Fibroblast of skin of abdomen (primary cell): ENCODE measurements around the gene GID8.

ENCODE experiments used
- DNase-seq: peaks from one replicate; pipeline ENCODE4 v3.0.0-alpha.2; 2013

GID8 gene

GRCh38 chr20:62923059-62923668 is 14.8 kb upstream of the GID8 start:
- DNase-seq: peak; percentile 52

- DNase-seq: no peak
Observed at GRCh38 chr20:62923669-62924441, 14.1 kb upstream of the GID8 start.

- DNase-seq: peak; percentile 34
Observed at GRCh38 chr20:62924442-62925075, 13.4 kb upstream of the GID8 start.

- DNase-seq: no peak
Observed at GRCh38 chr20:62925076-62925419, 12.9 kb upstream of the GID8 start.

- DNase-seq: no peak
Observed at GRCh38 chr20:62925420-62926228, 12.3 kb upstream of the GID8 start.

GRCh38 chr20:62926229-62927127 is 11.5 kb upstream of the GID8 start, which contains the start of gene DIDO1:
Gene DIDO1 (minus strand): TSS chr20:62926505.
- DNase-seq: peak; percentile 79

- DNase-seq: no peak
Observed at GRCh38 chr20:62927128-62927705, 10.7 kb upstream of the GID8 start.

- peak; percentile 16 for DNase-seq
Observed at GRCh38 chr20:62928246-62928939, 9.6 kb upstream of the GID8 start.

GRCh38 chr20:62929051-62929538 is 8.9 kb upstream of the GID8 start:
- DNase-seq: peak; percentile 61

- no peak for DNase-seq
Observed at GRCh38 chr20:62931464-62931863, 6.5 kb upstream of the GID8 start.

GRCh38 chr20:62933966-62934365 is 4.0 kb upstream of the GID8 start:
- no peak for DNase-seq

- no peak for DNase-seq
Observed at GRCh38 chr20:62935204-62935967, 2.6 kb upstream of the GID8 start.

GRCh38 chr20:62935968-62936585 is 1.9 kb upstream of the GID8 start:
- no peak for DNase-seq

- DNase-seq: peak; percentile 94
Observed at GRCh38 chr20:62937268-62938104, 461 bp upstream of the GID8 start.

- no peak for DNase-seq
Observed at GRCh38 chr20:62940875-62941274, 2.9 kb downstream of the GID8 start.

- no peak for DNase-seq
Observed at GRCh38 chr20:62941792-62942191, 3.8 kb downstream of the GID8 start.

- no peak for DNase-seq
Observed at GRCh38 chr20:62942456-62942855, 4.5 kb downstream of the GID8 start.

- DNase-seq: no peak
Observed at GRCh38 chr20:62943396-62943795, 5.4 kb downstream of the GID8 start.
